NCI-H2171 (cell line): ENCODE measurements around the gene B2M.
"Not testable (repeated sequence)": the region's sequence is repeated elsewhere in the genome, so short reads cannot be mapped to it uniquely, and the experiment has no call there.

Source experiments
- DNase-seq: peaks from one replicate; lab custom pipeline; 2025; lab: John Stamatoyannopoulos, UW

Gene B2M

GRCh38 chr15:44726136-44726535, 14.8 kb downstream of the B2M start:
- no peak for DNase-seq

GRCh38 chr15:44726568-44727484, 15.5 kb downstream of the B2M start:
- DNase-seq: no peak

GRCh38 chr15:44727485-44728231, 16.3 kb downstream of the B2M start:
- DNase-seq: no peak

GRCh38 chr15:44728232-44728575, 16.9 kb downstream of the B2M start:
- not testable (repeated sequence) for DNase-seq

GRCh38 chr15:44728576-44729407, 17.5 kb downstream of the B2M start:
- DNase-seq: peak; percentile 89

GRCh38 chr15:44729408-44730127, 18.3 kb downstream of the B2M start:
- no peak for DNase-seq

- DNase-seq: no peak
These were observed 23.6 kb downstream of the B2M start for GRCh38 chr15:44734839-44735481.

- no peak for DNase-seq
These were observed 24.3 kb downstream of the B2M start for GRCh38 chr15:44735482-44736180.

GRCh38 chr15:44736181-44736765, 25.0 kb downstream of the B2M start, which contains the start of gene TRIM69:
Gene TRIM69, plus strand, starts transcription at chr15:44736528. Its CDS starts 177 bp downstream, at chr15:44736705.
- no peak for DNase-seq

GRCh38 chr15:44738340-44738984, 27.1 kb downstream of the B2M start:
- no peak for DNase-seq

GRCh38 chr15:44739222-44739847, 28.0 kb downstream of the B2M start:
- DNase-seq: not testable (repeated sequence)

- DNase-seq: not testable (repeated sequence)
These were observed 32.1 kb downstream of the B2M start for GRCh38 chr15:44743454-44743853.

GRCh38 chr15:44753345-44753744, 42.0 kb downstream of the B2M start:
- DNase-seq: no peak

- DNase-seq: no peak
These were observed 51.9 kb downstream of the B2M start for GRCh38 chr15:44763187-44763586.

- DNase-seq: no peak
These were observed 52.5 kb downstream of the B2M start for GRCh38 chr15:44763848-44764247.

GRCh38 chr15:44765036-44765435, 53.7 kb downstream of the B2M start:
- DNase-seq: no peak
